ENCODE results near the gene CAMTA1. TPM values are rescaled to one million over a fixed set of nuclear protein-coding genes. Genes with fewer than 3 reads are reported as not detected.

The CAMTA1 gene
- total RNA-seq, 2 donors from 2014 or later, result 105 to 113 TPM

- TF ChIP-seq, protein P1, sequence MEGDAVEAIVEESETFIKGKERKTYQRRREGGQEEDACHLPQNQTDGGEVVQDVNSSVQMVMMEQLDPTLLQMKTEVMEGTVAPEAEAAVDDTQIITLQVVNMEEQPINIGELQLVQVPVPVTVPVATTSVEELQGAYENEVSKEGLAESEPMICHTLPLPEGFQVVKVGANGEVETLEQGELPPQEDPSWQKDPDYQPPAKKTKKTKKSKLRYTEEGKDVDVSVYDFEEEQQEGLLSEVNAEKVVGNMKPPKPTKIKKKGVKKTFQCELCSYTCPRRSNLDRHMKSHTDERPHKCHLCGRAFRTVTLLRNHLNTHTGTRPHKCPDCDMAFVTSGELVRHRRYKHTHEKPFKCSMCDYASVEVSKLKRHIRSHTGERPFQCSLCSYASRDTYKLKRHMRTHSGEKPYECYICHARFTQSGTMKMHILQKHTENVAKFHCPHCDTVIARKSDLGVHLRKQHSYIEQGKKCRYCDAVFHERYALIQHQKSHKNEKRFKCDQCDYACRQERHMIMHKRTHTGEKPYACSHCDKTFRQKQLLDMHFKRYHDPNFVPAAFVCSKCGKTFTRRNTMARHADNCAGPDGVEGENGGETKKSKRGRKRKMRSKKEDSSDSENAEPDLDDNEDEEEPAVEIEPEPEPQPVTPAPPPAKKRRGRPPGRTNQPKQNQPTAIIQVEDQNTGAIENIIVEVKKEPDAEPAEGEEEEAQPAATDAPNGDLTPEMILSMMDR (IDR thresholded peaks at IDR 0.05), result no peak
- no peak for DNase-seq (ENCODE audit: low spot score)
- Histone ChIP-seq H3K4me1 (ENCODE audit: control insufficient read depth in 1 of 2, low read depth in 2 of 2) (no peaks in the 10 kb centered on the region), H3K9me3 (no peaks in the 10 kb centered on the region), H3K27ac (no peak overlapping the region), H3K27me3 (replicated peaks; ENCODE audit: insufficient read depth) (no peaks in the 10 kb centered on the region), H3K4me3 (no peak overlapping the region), H3K36me3 (no peaks in the 10 kb centered on the region)
- no peak for ATAC-seq (ENCODE audit: insufficient number of reproducible peaks, low FRiP score, low read depth)
Observed at GRCh38 chr1:7106442-7107108, 321.3 kb downstream of the CAMTA1 start.

DNA sequence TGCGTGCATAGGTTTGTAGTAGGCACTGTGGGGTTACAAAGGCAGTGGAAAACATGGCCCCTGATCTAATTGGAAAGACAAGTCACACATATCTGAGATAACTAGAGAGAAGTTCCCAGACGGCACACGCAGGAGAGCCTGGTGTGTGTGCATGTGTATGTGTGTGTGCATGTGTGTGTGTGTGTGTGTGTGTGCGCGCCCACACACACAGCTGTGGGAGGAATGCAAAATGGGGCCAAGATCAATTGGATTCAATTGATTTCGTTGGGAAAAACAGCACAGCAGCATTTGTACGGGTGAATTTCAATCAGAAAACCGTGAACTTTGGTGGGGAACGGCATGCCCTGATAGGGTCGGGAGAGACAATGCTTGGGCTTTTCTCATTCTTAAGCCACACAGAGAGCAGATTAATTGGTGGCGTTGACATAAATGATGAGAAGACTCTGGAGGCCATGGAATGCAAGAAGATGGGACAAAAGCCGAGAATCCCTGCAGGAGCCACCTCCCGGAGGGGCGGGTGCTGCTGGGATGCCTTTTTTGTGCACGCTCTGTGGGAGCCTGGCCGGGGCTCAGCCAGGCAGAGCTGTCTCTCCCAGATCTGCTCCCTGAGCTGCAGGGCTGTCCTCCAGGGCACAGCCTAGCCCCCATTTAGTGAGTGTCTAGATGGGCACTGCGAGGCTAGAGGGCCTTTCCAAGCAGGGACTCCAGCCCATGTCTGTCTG lies 322.0 kb downstream of the CAMTA1 start:
- no peak overlapping the region for H3K27ac ChIP-seq
- ATAC-seq (ENCODE audit: insufficient number of reproducible peaks, low FRiP score, low read depth), result no peak
- no peaks in the 10 kb centered on the region for H3K9me3 ChIP-seq
- no peak overlapping the region for H3K4me3 ChIP-seq
- H3K27me3 ChIP-seq (replicated peaks; ENCODE audit: insufficient read depth), result no peaks in the 10 kb centered on the region
- no peaks in the 10 kb centered on the region for H3K4me1 ChIP-seq (ENCODE audit: control insufficient read depth in 1 of 2, low read depth in 2 of 2)
- TF ChIP-seq, protein P1 (IDR thresholded peaks at IDR 0.05), result no peak
- DNase-seq (ENCODE audit: low spot score), result no peak
- no peaks in the 10 kb centered on the region for H3K36me3 ChIP-seq

- Histone ChIP-seq H3K27ac (no peak overlapping the region), H3K27me3 (replicated peaks; ENCODE audit: insufficient read depth) (no peaks in the 10 kb centered on the region), H3K36me3 (no peaks in the 10 kb centered on the region), H3K4me3 (no peak overlapping the region), H3K9me3 (no peaks in the 10 kb centered on the region), H3K4me1 (ENCODE audit: control insufficient read depth in 1 of 2, low read depth in 2 of 2) (no peaks in the 10 kb centered on the region)
- TF ChIP-seq, protein P1 (IDR thresholded peaks at IDR 0.05), result no peak
- DNase-seq (ENCODE audit: low spot score) (no peak), ATAC-seq (ENCODE audit: insufficient number of reproducible peaks, low FRiP score, low read depth) (no peak)
Observed at GRCh38 chr1:7108251-7108650, 323.0 kb downstream of the CAMTA1 start.

GRCh38 chr1:7109901-7110300 lies 324.6 kb downstream of the CAMTA1 start:
- Histone ChIP-seq H3K4me3 (no peak overlapping the region), H3K36me3 (no peaks in the 10 kb centered on the region), H3K4me1 (ENCODE audit: control insufficient read depth in 1 of 2, low read depth in 2 of 2) (no peaks in the 10 kb centered on the region), H3K27me3 (replicated peaks; ENCODE audit: insufficient read depth) (no peaks in the 10 kb centered on the region), H3K27ac (no peak overlapping the region), H3K9me3 (no peaks in the 10 kb centered on the region)
- TF ChIP-seq, protein P1 (IDR thresholded peaks at IDR 0.05), result no peak
- no peak for DNase-seq (ENCODE audit: low spot score)
- ATAC-seq (ENCODE audit: insufficient number of reproducible peaks, low FRiP score, low read depth), result no peak

- no peaks in the 10 kb centered on the region for H3K27me3 ChIP-seq (replicated peaks; ENCODE audit: insufficient read depth)
- H3K36me3 ChIP-seq, result no peaks in the 10 kb centered on the region
- ATAC-seq (ENCODE audit: insufficient number of reproducible peaks, low FRiP score, low read depth), result no peak
- no peaks in the 10 kb centered on the region for H3K4me1 ChIP-seq (ENCODE audit: control insufficient read depth in 1 of 2, low read depth in 2 of 2)
- DNase-seq (ENCODE audit: low spot score), result no peak
- TF ChIP-seq, protein P1 (IDR thresholded peaks at IDR 0.05), result no peak
- H3K4me3 ChIP-seq, result no peak overlapping the region
- H3K27ac ChIP-seq, result no peak overlapping the region
- no peaks in the 10 kb centered on the region for H3K9me3 ChIP-seq
Observed at GRCh38 chr1:7110321-7110720, 325.1 kb downstream of the CAMTA1 start.
